ENCODE results near the gene PIGBOS1. TPM values are rescaled to one million over a fixed set of nuclear protein-coding genes. Genes with fewer than 3 reads are reported as not detected.

PIGBOS1 gene
- polyA plus RNA-seq, 4 donors = 11.1 to 17.1 (median 15.9) TPM

DNA sequence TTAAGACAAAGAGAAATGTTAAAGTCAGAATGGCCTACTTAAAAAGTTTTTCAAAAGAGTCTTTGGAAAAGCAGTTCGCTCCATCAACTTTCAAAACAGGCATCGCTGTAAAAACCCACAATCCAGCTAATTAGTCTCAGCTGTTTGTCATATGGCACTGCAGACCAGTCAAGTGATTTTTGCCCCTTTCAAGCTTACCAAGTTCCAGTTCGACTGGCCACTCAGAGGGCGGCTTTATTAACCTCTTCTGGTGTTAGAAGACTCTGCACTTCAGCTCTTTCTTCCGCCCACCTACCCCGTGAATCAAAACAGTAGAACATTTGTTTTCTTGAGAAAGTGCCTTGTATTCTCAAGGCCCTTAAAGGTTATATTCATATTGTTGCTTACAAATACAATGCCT is 48.6 kb downstream of the PIGBOS1 start:
- DNase-seq (ENCODE audit: low read depth in 4 of 4, low spot score in 3 of 4) = no peak

DNA sequence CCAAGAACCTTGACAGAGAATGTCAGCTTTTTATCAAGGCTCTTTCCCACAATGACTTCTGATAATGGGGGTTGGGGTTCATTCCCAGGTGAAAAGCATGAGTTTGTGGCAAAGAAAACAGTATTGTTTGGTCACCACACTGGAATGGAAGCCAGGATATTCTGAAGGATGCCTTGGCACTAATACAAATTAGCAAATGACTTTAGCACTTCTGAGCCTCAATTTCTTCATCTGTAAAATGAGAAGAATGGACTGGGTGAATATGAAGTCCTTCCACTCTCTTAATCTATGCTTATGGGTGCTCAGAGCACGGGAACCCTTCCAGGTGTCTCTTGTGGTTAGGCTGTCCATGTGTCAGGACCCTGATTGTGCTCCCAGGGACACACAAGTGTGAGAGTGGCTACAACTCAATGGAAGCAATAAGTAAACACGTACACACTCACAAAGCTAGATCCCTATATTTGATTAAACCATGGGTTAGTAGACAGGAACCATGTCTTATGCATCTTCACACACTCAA is 50.7 kb downstream of the PIGBOS1 start:
- no peak for DNase-seq (ENCODE audit: low read depth in 4 of 4, low spot score in 3 of 4)

DNA sequence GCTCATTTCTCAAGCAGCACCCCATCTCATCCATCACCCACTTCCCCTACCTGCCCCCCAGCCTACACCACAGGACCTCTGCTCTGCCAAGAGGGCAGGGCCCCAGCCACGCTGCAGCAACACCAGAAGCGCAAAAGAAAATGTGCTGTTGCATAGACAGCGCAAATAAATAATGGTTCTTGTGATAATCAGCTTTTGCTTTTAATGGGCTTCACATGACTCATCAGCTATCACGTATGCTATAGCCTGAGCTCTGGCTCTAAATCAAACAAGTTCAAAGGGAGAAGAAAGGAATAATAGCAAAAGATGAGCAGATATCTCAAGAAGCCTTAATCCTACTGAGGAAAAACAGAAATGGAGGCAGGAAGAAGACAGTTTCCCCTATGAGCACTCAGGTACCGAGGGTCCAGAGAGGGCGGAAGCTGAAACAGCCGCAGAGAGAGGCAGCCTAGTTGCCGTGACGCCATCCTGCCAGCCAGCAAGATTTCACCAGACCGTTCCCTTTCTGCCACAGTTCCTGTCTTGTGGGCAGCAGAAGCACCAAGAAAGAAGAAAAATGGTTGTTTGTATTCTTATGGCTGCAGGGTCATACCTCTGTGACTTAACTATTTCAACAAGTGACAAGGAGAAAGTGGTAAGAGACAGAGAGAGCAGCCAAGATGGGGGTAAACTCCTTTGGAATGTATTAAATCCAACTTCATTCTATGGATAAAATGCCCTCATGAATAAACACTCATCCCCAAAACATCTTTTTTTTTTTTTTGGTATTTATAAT is 51.3 kb downstream of the PIGBOS1 start:
- no peak for DNase-seq (ENCODE audit: low read depth in 4 of 4, low spot score in 3 of 4)

Other genes with a start within 250 kb of the PIGBOS1 start
- gene RSL24D1, start 122.2 kb downstream of the PIGBOS1 start, polyA plus RNA-seq (ENCODE audit: insufficient read length in 4 of 4) = 100 to 1,000 TPM; 114 to 170 (median 143) TPM
- 10 to 100 TPM; 16.7 to 20.7 (median 19.1) TPM for gene RAB27A, start 29.3 kb downstream of the PIGBOS1 start, polyA plus RNA-seq (ENCODE audit: insufficient read length in 4 of 4)
- 10 to 100 TPM; 16.9 to 26.0 (median 20.0) TPM for gene PIGB, start 99 bp upstream of the PIGBOS1 start, polyA plus RNA-seq (ENCODE audit: insufficient read length in 4 of 4)
- gene CCPG1, start 89.2 kb upstream of the PIGBOS1 start, polyA plus RNA-seq (ENCODE audit: insufficient read length in 4 of 4) = 10 to 100 TPM; 51.3 to 71.3 (median 66.2) TPM
- gene PIERCE2, start 89.4 kb upstream of the PIGBOS1 start, polyA plus RNA-seq (ENCODE audit: insufficient read length in 4 of 4) = 1 to 10 TPM; 2.9 to 8.1 (median 5.6) TPM
- gene DNAAF4, start 189.1 kb upstream of the PIGBOS1 start, polyA plus RNA-seq (ENCODE audit: insufficient read length in 4 of 4) = 10 to 100 TPM in 1 of 4 donors, 1 to 10 TPM in 3; 3.7 to 10.1 (median 9.5) TPM